Trophoblast cell (in vitro differentiated cells and primary cell): ENCODE data around the gene MAP3K20.

ENCODE experiments used
- DNase-seq, 2 donors: peaks; one replicate each; pipeline ENCODE4 v3.0.0-alpha.2; 2016
- H2AFZ ChIP-seq: 2 replicates; pipeline ENCODE4 v1.6.1; 2013; ENCODE audit warnings: low read length, moderate library complexity, mild to moderate bottlenecking; ENCODE audit not compliant: insufficient read depth, poor library complexity
- H2AK5ac ChIP-seq: 2 replicates; pipeline ENCODE4 v1.6.1; 2013; ENCODE audit warnings: mild to moderate bottlenecking, low read length
- H2BK120ac ChIP-seq: 2 replicates; pipeline ENCODE4 v1.6.1; 2013; ENCODE audit warnings: low read length, mild to moderate bottlenecking, moderate library complexity; ENCODE audit not compliant: insufficient read depth, poor library complexity
- H2BK12ac ChIP-seq: 2 replicates; pipeline ENCODE4 v1.6.1; 2013; ENCODE audit warnings: mild to moderate bottlenecking, low read length, moderate library complexity
- H2BK5ac ChIP-seq: 2 replicates; pipeline ENCODE4 v1.6.1; 2013; ENCODE audit warnings: low read length, low read depth, moderate library complexity, mild to moderate bottlenecking; ENCODE audit not compliant: poor library complexity
- H3K14ac ChIP-seq: 2 replicates; pipeline ENCODE4 v1.6.1; 2013; ENCODE audit warnings: mild to moderate bottlenecking, low read length
- H3K18ac ChIP-seq: 2 replicates; pipeline ENCODE4 v1.6.1; 2013; ENCODE audit warnings: mild to moderate bottlenecking, low read length
- H3K23ac ChIP-seq: 2 replicates; pipeline ENCODE4 v1.6.1; 2013; ENCODE audit warnings: low read length
- H3K27ac ChIP-seq: 2 replicates; pipeline ENCODE4 v1.5.1; 2013; ENCODE audit warnings: low read depth, mild to moderate bottlenecking, inconsistent platforms, low read length, moderate library complexity
- H3K27me3 ChIP-seq: 2 replicates; pipeline ENCODE4 v1.6.1; 2013; ENCODE audit warnings: inconsistent platforms, mild to moderate bottlenecking, low read length, moderate library complexity; ENCODE audit not compliant: insufficient read depth
- H3K36me3 ChIP-seq, 2 experiments: 1 replicate in 1 of 2; 2 replicates in 1 of 2; pipeline ENCODE4 v1.6.1; 2013; ENCODE audit warnings: low read length in 2 of 2, mild to moderate bottlenecking in 2 of 2, moderate library complexity in 1 of 2; ENCODE audit not compliant: insufficient read depth in 2 of 2, control insufficient read depth in 1 of 2
- H3K4ac ChIP-seq: 2 replicates; pipeline ENCODE4 v1.6.1; 2013; ENCODE audit warnings: low read depth, mild to moderate bottlenecking, low read length, moderate library complexity
- H3K4me1 ChIP-seq, 2 experiments: 1 replicate in 1 of 2; 2 replicates in 1 of 2; pipeline ENCODE4 v1.6.1; 2013; ENCODE audit warnings: low read length in 2 of 2, mild to moderate bottlenecking in 2 of 2, moderate library complexity in 1 of 2; ENCODE audit not compliant: insufficient read depth in 2 of 2, control insufficient read depth in 1 of 2
- H3K4me2 ChIP-seq: 2 replicates; pipeline ENCODE4 v1.6.1; 2013; ENCODE audit warnings: inconsistent platforms, mild to moderate bottlenecking, low read length, moderate library complexity
- H3K4me3 ChIP-seq: 2 replicates; pipeline ENCODE4 v1.5.1; 2013; ENCODE audit warnings: mild to moderate bottlenecking, low read depth, low read length, inconsistent platforms
- H3K79me1 ChIP-seq: one replicate; pipeline ENCODE4 v1.6.1; 2013; ENCODE audit warnings: low read length
- H3K79me2 ChIP-seq: 2 replicates; pipeline ENCODE4 v1.6.1; 2013; ENCODE audit warnings: low read length, mild to moderate bottlenecking; ENCODE audit not compliant: control insufficient read depth, insufficient read depth, poor library complexity
- H3K9ac ChIP-seq: 2 replicates; pipeline ENCODE4 v1.6.1; 2013; ENCODE audit warnings: mild to moderate bottlenecking, low read length
- H3K9me3 ChIP-seq: 2 replicates; pipeline ENCODE4 v1.6.1; 2013; ENCODE audit warnings: low read depth, mild to moderate bottlenecking, control low read depth, inconsistent platforms, low read length; ENCODE audit not compliant: insufficient read depth
- H4K12ac ChIP-seq: 2 replicates; pipeline ENCODE4 v1.6.1; 2013; ENCODE audit warnings: low read depth, mild to moderate bottlenecking, low read length, moderate library complexity
- H4K8ac ChIP-seq: 2 replicates; pipeline ENCODE4 v1.6.1; 2013; ENCODE audit warnings: low read depth, mild to moderate bottlenecking, low read length, moderate library complexity
- H4K91ac ChIP-seq: one replicate; pipeline ENCODE4 v1.6.1; 2013; ENCODE audit warnings: low read depth, mild to moderate bottlenecking, low read length, moderate library complexity
- WGBS: extraction: QIAGEN DNeasy Blood & Tissue Kit; methylation state at CpG from one replicate; pipeline ENCODE4 v1.1.7; 2013; ENCODE audit warnings: missing lambda C conversion rate; ENCODE audit not compliant: insufficient read length, insufficient coverage; ENCODE audit errors: extremely low coverage; 5-methylcytosine and 5-hydroxymethylcytosine counted together

Gene MAP3K20

GRCh38 chr2:173150087-173150486 lies 74.4 kb downstream of the MAP3K20 start:
- no CpG with 5 or more reads among the region's 2 CpGs for WGBS
- H3K79me2 ChIP-seq, result no peaks in the 10 kb centered on the region

GRCh38 chr2:173150963-173151362 lies 75.3 kb downstream of the MAP3K20 start:
- no peaks in the 10 kb centered on the region for H3K79me2 ChIP-seq
- no peak overlapping the region for H2BK5ac ChIP-seq
- no peak overlapping the region for H3K23ac ChIP-seq
- H3K9ac ChIP-seq, result no peak overlapping the region
- H4K12ac ChIP-seq, result no peak overlapping the region
- no peaks in the 10 kb centered on the region for H3K4me1 ChIP-seq
- no peak overlapping the region for H3K4me3 ChIP-seq
- no peaks in the 10 kb centered on the region for H3K79me1 ChIP-seq
- H3K18ac ChIP-seq, result no peak overlapping the region
- H3K4me2 ChIP-seq, result no peak overlapping the region
- no peak overlapping the region for H2BK120ac ChIP-seq
- no peak overlapping the region for H3K14ac ChIP-seq
- no peak overlapping the region for H2AFZ ChIP-seq
- no peak overlapping the region for H4K91ac ChIP-seq
- no peak overlapping the region for H3K4ac ChIP-seq
- no peak overlapping the region for H4K8ac ChIP-seq
- no peaks in the 10 kb centered on the region for H3K27me3 ChIP-seq
- no peak overlapping the region for H2AK5ac ChIP-seq
- H2BK12ac ChIP-seq, result no peak overlapping the region
- DNase-seq, result no peak
- H3K27ac ChIP-seq, result no peak overlapping the region
- H3K9me3 ChIP-seq, result no peaks in the 10 kb centered on the region
- no peaks in the 10 kb centered on the region for H3K36me3 ChIP-seq

More at GRCh38 chr2:173150087-173150486, 74.4 kb downstream of the MAP3K20 start:
- no peak overlapping the region for H3K27ac ChIP-seq
- DNase-seq, result no peak
- no peak overlapping the region for H2BK120ac ChIP-seq
- no peaks in the 10 kb centered on the region for H3K9me3 ChIP-seq
- H3K79me1 ChIP-seq, result no peaks in the 10 kb centered on the region
- no peak overlapping the region for H4K12ac ChIP-seq
- H3K4me3 ChIP-seq, result no peak overlapping the region
- H2AK5ac ChIP-seq, result no peak overlapping the region
- H3K4me2 ChIP-seq, result no peak overlapping the region
- no peak overlapping the region for H3K4ac ChIP-seq
- H2BK5ac ChIP-seq, result no peak overlapping the region
- H3K23ac ChIP-seq, result no peak overlapping the region
- no peak overlapping the region for H4K91ac ChIP-seq
- no peaks in the 10 kb centered on the region for H3K4me1 ChIP-seq
- H3K18ac ChIP-seq, result no peak overlapping the region
- no peak overlapping the region for H3K9ac ChIP-seq
- no peak overlapping the region for H3K14ac ChIP-seq
- H4K8ac ChIP-seq, result no peak overlapping the region
- no peaks in the 10 kb centered on the region for H3K27me3 ChIP-seq
- H2AFZ ChIP-seq, result no peak overlapping the region
- H2BK12ac ChIP-seq, result no peak overlapping the region
- no peaks in the 10 kb centered on the region for H3K36me3 ChIP-seq

- Histone ChIP-seq H3K23ac (no peak overlapping the region), H3K18ac (no peak overlapping the region), H3K4me2 (no peak overlapping the region), H2AFZ (no peak overlapping the region), H3K27me3 (no peaks in the 10 kb centered on the region), H3K14ac (no peak overlapping the region), H2BK120ac (no peak overlapping the region), H3K4ac (no peak overlapping the region), H3K79me1 (no peaks in the 10 kb centered on the region), H3K27ac (no peak overlapping the region), H4K8ac (no peak overlapping the region), H3K79me2 (no peaks in the 10 kb centered on the region), H3K9ac (no peak overlapping the region), H2BK5ac (no peak overlapping the region), H2BK12ac (no peak overlapping the region), H3K4me3 (no peak overlapping the region), H3K9me3 (peaks cover 2% of the 10 kb centered on the region), H2AK5ac (no peak overlapping the region), H3K36me3 (no peaks in the 10 kb centered on the region), H3K4me1 (no peaks in the 10 kb centered on the region), H4K91ac (no peak overlapping the region), H4K12ac (no peak overlapping the region)
- WGBS, result no CpG with 5 or more reads among the region's 3 CpGs
- DNase-seq, result no peak
Observed at GRCh38 chr2:173151671-173152401, 76.2 kb downstream of the MAP3K20 start.

- Histone ChIP-seq H4K12ac (no peak overlapping the region), H3K18ac (no peak overlapping the region), H4K91ac (no peak overlapping the region), H3K4ac (no peak overlapping the region), H3K9ac (no peak overlapping the region), H3K79me2 (no peaks in the 10 kb centered on the region), H3K4me2 (no peak overlapping the region), H3K4me1 (no peaks in the 10 kb centered on the region), H2BK12ac (no peak overlapping the region), H3K9me3 (peaks cover 2% of the 10 kb centered on the region), H2BK120ac (no peak overlapping the region), H3K4me3 (no peak overlapping the region), H3K14ac (no peak overlapping the region), H2AK5ac (no peak overlapping the region), H3K79me1 (no peaks in the 10 kb centered on the region), H3K27me3 (no peaks in the 10 kb centered on the region), H3K27ac (no peak overlapping the region), H3K23ac (no peak overlapping the region), H4K8ac (no peak overlapping the region), H3K36me3 (no peaks in the 10 kb centered on the region), H2BK5ac (no peak overlapping the region), H2AFZ (no peak overlapping the region)
- WGBS, result no CpG with 5 or more reads among the region's 1 CpG
- DNase-seq, result no peak
Observed at GRCh38 chr2:173153301-173153885, 77.7 kb downstream of the MAP3K20 start.
